ENCODE results near the gene ANKLE1.

Gene ANKLE1

DNA sequence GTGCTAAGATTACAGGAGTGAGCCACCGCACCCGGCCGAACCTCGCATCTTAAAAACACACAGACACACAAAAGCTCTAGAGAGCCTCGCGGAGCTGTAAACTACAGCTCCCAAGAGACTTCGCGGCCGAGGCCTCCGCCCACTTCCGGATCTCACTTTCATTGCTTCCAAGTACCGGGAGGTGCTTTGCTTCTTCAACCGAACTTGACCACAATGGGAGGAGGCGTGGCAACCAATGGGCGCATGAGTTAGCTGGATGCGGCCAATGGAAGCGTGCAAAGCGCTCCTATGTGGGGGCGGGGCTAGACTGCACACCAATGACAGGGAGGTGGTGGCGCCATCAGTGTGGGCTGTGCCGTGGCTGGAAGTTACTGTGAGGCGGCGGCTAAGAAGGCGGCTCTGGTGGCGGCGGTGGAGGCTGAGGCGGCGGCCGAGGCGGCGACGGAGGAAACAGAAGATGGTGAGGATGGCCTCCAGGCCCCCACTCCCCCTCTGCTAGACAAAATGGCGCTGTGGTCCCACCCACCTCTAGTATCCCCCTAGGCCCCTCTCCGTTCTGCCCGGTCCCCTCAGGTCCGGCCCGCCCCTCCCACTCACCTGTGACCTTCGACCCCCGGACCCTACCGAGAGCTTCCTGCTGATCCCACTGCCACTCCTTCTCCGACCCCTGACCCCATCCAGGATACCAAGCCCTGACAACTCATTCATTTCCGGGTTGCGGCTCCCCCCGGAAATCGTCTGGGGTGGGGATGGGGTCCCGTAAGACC is 27.7 kb downstream of the ANKLE1 start, which contains the start of gene DDA1:
TSS of gene DDA1 (plus strand) at position 366 of the 767 bp plus-strand sequence. CDS start at position 458, 92 bp downstream.
- peak; percentile 94 for DNase-seq

- DNase-seq = no peak
Observed at GRCh38 chr19:17309965-17310461, 28.3 kb downstream of the ANKLE1 start.

GRCh38 chr19:17311455-17312188 is 29.9 kb downstream of the ANKLE1 start:
- peak; percentile 83 for DNase-seq

- no peak for DNase-seq
Observed at GRCh38 chr19:17312189-17313113, 30.8 kb downstream of the ANKLE1 start.

DNA sequence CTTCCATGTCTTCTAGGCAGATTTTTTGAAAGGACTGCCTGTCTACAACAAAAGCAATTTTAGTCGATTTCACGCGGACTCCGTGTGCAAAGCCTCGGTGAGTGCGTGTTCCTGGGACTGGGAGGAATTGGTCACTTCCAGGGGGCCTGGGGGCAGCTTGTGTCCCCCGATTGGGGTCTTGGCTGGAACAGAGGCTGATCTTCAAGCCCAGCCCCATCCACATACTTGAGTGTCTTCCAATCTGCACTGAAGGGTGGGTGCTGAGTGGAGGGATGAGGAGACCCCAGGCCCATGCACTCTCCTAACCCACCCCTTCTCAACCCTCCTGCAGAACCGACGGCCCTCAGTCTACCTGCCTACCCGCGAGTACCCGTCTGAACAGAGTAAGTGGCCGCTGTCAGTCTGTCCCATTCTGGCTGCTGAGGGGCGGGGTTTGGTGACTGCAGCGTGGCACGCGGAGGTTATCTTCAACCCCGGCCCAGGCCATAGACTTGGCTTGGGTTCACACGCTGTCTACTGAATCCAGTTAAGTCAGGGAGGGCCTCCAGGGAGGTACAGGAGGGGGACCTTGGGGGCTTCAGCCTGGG is 32.4 kb downstream of the ANKLE1 start:
- no peak for DNase-seq

- no peak for DNase-seq
Observed at GRCh38 chr19:17318966-17319365, 37.3 kb downstream of the ANKLE1 start.

GRCh38 chr19:17319473-17320238 is 38.0 kb downstream of the ANKLE1 start:
- DNase-seq = no peak

DNA sequence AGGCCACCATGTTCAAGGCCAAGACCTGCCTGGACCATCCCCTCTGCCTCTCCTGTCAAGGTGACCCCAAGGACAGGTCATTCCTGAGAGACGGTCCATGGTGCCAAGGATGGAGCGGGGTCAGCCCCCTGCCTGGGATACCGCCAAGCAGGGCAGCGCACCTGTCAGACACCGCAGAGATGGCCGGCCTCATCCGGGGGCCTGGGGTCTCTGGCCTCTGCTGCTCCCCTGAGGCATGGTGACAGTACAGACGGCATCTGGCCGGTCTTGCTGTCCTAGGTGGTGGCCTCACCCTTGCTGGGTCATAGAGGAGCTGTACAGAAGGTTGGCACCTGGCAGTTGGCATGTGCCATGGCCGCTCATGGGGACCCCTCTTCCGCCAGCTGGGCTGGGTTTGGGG is 38.7 kb downstream of the ANKLE1 start:
- no peak for DNase-seq

DNA sequence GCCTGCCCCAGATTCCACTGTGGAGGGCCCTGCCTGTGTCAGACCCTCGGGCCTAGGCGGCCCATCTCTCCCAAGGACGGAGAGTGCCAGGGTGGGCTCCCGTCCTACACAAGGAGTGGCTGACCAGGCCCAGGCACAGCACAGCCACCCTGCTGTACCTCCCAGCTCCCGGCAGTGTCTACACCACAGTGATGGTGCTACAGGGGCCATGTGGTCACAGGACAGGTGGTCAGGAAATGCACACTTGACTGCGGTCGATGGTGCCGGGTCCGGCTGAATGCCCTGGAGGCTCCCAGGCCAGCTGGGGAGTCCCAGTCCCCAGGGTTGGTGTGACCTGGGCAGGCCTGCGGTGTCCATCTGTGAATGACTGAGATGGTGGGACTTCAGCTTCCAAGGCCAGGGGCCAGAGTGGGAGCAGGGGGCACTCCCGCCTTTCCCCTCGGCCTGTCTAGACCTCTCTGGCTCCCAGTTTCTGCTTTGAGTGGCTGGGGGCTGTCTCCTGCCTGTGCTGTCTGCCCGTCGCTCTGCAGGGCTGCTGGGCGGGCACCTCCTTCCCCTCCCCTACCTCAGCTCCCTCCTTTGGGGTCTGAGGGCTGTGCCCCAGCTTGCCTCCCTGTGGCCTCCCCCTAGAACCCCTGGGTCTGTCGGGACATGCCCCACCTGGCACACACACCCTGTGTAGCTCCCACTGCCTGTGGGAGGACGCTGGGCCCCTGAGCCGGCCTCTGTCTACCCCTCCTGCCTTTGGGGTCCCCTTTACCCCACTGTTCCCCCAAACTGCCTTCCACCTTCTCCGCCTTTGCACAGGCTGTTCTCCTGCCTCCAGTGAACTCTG is 40.2 kb downstream of the ANKLE1 start:
- no peak for DNase-seq

DNA sequence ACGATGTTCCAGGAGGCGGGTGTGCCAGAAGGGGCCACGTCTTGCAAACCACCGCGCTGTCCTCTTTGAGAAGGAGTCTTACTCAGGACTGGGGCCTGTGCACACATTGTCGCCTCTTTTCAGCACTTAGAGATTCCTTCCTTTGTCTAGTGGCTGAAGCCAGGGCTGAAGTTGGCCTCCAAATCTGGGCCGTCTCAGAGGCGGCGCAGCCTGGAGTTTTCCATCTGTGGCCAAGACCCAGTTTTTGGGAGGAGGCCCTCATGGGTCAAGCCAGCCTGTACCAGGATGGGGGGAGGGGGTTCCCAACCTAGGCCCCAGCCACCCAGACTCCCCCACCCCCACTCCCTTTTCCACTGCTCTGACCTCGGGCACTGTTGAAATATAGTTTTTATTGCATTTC is 41.2 kb downstream of the ANKLE1 start:
- peak; percentile 46 for DNase-seq

GRCh38 chr19:17323300-17323963 is 41.7 kb downstream of the ANKLE1 start:
- no peak for DNase-seq

GRCh38 chr19:17323964-17324332 is 42.2 kb downstream of the ANKLE1 start:
- peak; percentile 58 for DNase-seq

GRCh38 chr19:17324357-17325114 is 42.8 kb downstream of the ANKLE1 start:
- no peak for DNase-seq

DNA sequence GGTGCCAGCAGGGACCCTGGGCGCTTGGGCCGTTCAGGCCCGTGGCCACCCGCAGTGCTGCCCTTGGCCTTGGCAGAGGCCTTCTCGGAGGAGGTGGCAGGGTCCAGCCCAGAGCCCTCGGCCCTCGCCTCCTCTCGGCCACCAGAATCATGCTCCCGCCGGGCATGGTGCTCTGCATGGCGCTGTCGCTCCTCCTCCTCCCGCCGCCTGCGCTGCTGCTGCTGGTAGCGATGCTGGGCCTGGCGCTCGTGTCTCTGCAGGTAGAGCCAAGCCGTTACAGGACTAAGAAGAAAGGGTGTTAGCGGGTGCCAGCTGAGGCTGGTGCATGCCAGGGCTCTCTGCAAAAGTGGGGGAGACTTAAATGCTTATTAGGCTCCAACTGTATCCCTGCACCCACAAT is 43.4 kb downstream of the ANKLE1 start:
- no peak for DNase-seq

GRCh38 chr19:17325881-17326594 is 44.3 kb downstream of the ANKLE1 start:
- no peak for DNase-seq

DNA sequence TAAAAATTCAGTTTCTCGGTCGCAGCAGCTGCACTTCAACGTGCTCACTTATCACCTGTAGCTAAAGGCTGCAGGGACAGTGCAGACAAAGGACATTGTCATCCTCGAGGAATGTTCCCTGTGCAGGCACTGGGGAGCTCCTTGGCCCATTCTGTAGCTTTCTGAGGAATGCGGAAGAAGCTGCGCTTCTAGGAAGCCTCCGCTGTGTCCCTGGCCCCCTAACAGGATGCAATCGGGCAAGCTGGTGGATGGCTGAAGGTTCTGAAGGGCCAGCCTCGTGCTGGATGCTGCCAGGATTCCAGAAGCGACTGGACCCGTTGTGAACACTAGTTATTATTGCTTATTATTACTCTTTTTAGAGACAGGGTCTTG is 44.9 kb downstream of the ANKLE1 start:
- peak; percentile 99 for DNase-seq

GRCh38 chr19:17327068-17327653 is 45.5 kb downstream of the ANKLE1 start:
- no peak for DNase-seq

All from 8988T (cell line).